ENCODE results near the gene NDRG3.
"Not testable (repeated sequence)": the region's sequence is repeated elsewhere in the genome, so short reads cannot be mapped to it uniquely, and the experiment has no call there.

Gene NDRG3

DNA sequence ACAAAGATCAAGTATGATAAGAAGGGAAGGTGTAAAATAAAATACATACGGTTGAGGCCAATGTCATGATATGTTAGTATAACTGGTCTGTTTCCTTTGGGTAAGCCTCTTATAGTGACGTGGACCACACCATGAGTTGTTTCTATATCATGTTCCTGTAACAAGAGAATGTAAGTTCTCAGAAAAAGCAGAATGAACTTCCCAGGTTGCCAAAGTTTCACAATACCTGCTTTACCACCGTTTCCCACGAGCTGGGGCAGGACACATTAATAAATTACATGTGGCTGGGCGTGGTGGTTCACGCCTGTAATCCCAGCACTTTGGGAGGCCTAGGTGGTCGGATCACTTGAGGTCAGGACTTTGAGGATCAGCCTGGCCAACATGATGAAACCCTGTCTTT, 57.3 kb downstream of the NDRG3 start:
- Histone ChIP-seq H3K4me1 (ENCODE audit: control insufficient read depth in 1 of 2, insufficient read depth in 2 of 2, low read length in 2 of 2) (no peaks in the 10 kb centered on the region), H3K9me3 (ENCODE audit: control insufficient read depth in 1 of 2, low read length in 2 of 2) (no peaks in the 10 kb centered on the region), H3K27me3 (ENCODE audit: low read depth, low read length) (no peaks in the 10 kb centered on the region), H3K36me3 (ENCODE audit: control insufficient read depth in 1 of 2, insufficient read depth in 2 of 2, low read length in 2 of 2) (peaks cover 3 to 42% of the 10 kb centered on the region in 2 donors), H3K4me3 (ENCODE audit: low read depth in 1 of 2, low read length in 2 of 2) (no peak overlapping the region), H3K27ac (ENCODE audit: low read length) (no peak overlapping the region)

- H3K27me3 ChIP-seq (ENCODE audit: low read depth, low read length), result no peaks in the 10 kb centered on the region
- no peak overlapping the region for H3K27ac ChIP-seq (ENCODE audit: low read length)
- peaks cover 3 to 42% of the 10 kb centered on the region in 2 donors for H3K36me3 ChIP-seq (ENCODE audit: control insufficient read depth in 1 of 2, insufficient read depth in 2 of 2, low read length in 2 of 2)
- H3K9me3 ChIP-seq (ENCODE audit: control insufficient read depth in 1 of 2, low read length in 2 of 2), result no peaks in the 10 kb centered on the region
- H3K4me3 ChIP-seq (ENCODE audit: low read depth in 1 of 2, low read length in 2 of 2), result no peak overlapping the region
- no peaks in the 10 kb centered on the region for H3K4me1 ChIP-seq (ENCODE audit: control insufficient read depth in 1 of 2, insufficient read depth in 2 of 2, low read length in 2 of 2)
These were observed 58.0 kb downstream of the NDRG3 start for GRCh38 chr20:36687850-36688249.

DNA sequence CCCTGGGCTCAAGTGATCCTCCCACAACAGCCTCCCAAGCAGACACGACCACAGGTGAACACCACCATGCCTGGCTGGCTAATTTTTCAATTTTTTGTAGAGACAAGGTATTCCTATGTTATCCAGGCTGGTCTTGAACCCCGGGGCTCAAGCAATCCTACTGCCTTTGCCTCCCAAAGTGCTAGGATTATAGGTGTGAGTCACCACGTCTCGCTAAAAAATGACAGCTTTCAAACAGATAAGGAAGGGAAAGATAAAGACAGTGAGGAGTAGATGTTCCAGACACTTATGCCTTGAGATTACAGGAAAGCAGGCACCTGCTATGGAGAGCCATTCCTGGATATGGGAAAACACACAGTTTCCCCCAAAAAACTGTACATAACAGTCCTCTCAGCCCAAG, 58.9 kb downstream of the NDRG3 start:
- Histone ChIP-seq H3K27ac (ENCODE audit: low read length) (no peak overlapping the region), H3K27me3 (ENCODE audit: low read depth, low read length) (no peaks in the 10 kb centered on the region), H3K9me3 (ENCODE audit: control insufficient read depth in 1 of 2, low read length in 2 of 2) (no peaks in the 10 kb centered on the region), H3K36me3 (ENCODE audit: control insufficient read depth in 1 of 2, insufficient read depth in 2 of 2, low read length in 2 of 2) (peaks cover 3 to 46% of the 10 kb centered on the region in 2 donors), H3K4me3 (ENCODE audit: low read depth in 1 of 2, low read length in 2 of 2) (no peak overlapping the region), H3K4me1 (ENCODE audit: control insufficient read depth in 1 of 2, insufficient read depth in 2 of 2, low read length in 2 of 2) (no peaks in the 10 kb centered on the region)

GRCh38 chr20:36686504-36686903, 59.4 kb downstream of the NDRG3 start:
- no peak overlapping the region for H3K4me3 ChIP-seq (ENCODE audit: low read depth in 1 of 2, low read length in 2 of 2)
- H3K36me3 ChIP-seq (ENCODE audit: control insufficient read depth in 1 of 2, insufficient read depth in 2 of 2, low read length in 2 of 2), result peaks cover 3 to 46% of the 10 kb centered on the region in 2 donors
- H3K27me3 ChIP-seq (ENCODE audit: low read depth, low read length), result no peaks in the 10 kb centered on the region
- no peaks in the 10 kb centered on the region for H3K4me1 ChIP-seq (ENCODE audit: control insufficient read depth in 1 of 2, insufficient read depth in 2 of 2, low read length in 2 of 2)
- H3K27ac ChIP-seq (ENCODE audit: low read length), result no peak overlapping the region
- H3K9me3 ChIP-seq (ENCODE audit: control insufficient read depth in 1 of 2, low read length in 2 of 2), result no peaks in the 10 kb centered on the region

DNA sequence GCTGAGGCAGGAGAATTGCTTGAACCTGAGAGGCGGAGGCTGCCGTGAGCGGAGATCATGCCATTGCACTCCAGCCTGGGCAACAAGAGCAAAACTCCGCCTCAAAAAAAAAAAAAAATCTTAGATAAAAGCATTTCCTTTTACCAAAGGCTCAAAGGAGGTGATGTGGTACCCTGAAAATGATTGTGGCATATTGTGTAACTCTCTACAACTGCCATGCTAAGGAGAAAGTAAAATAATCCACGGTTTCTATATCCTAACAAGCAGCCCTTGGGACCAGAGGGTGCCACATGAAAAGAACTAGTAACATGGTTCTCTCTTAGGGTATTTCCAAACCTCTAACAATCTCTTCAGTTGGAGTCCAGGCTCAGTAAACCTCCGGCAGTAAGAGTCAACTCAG, 61.1 kb downstream of the NDRG3 start:
- Histone ChIP-seq H3K27ac (ENCODE audit: low read length) (no peak overlapping the region), H3K4me1 (ENCODE audit: control insufficient read depth in 1 of 2, insufficient read depth in 2 of 2, low read length in 2 of 2) (no peaks in the 10 kb centered on the region), H3K36me3 (ENCODE audit: control insufficient read depth in 1 of 2, insufficient read depth in 2 of 2, low read length in 2 of 2) (peaks cover 11 to 58% of the 10 kb centered on the region in 2 donors)

DNA sequence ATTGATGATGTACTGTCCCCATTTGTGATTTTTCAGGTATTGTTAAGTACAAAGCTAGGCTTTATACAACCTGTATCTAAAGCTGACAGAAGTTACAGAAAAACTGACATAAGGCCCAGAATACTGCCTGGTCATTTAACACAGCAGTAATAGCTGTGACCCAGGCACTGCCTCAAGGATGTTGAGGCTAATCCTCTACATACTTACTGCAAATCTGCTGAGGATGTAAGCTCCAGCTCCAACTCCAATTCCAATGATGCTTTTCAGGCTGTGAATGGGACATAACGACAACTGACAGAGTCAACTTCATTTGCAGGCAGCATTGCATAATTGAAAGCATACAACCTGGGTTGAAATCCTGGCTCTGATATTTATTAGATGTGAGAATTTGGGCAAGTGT, 63.6 kb downstream of the NDRG3 start:
- no peaks in the 10 kb centered on the region for H3K9me3 ChIP-seq (ENCODE audit: control insufficient read depth in 1 of 2, low read length in 2 of 2)

More for the DNA sequence above, 61.1 kb downstream of the NDRG3 start:
- Histone ChIP-seq H3K27me3 (ENCODE audit: low read depth, low read length) (no peaks in the 10 kb centered on the region), H3K4me3 (ENCODE audit: low read depth in 1 of 2, low read length in 2 of 2) (no peak overlapping the region), H3K9me3 (ENCODE audit: control insufficient read depth in 1 of 2, low read length in 2 of 2) (no peaks in the 10 kb centered on the region)

GRCh38 chr20:36677422-36677771, 68.5 kb downstream of the NDRG3 start:
- H3K36me3 ChIP-seq (ENCODE audit: control insufficient read depth in 1 of 2, insufficient read depth in 2 of 2, low read length in 2 of 2), result peaks cover 15 to 29% of the 10 kb centered on the region in 2 donors
- H3K9me3 ChIP-seq (ENCODE audit: control insufficient read depth in 1 of 2, low read length in 2 of 2), result no peaks in the 10 kb centered on the region
- no peaks in the 10 kb centered on the region for H3K27me3 ChIP-seq (ENCODE audit: low read depth, low read length)
- H3K4me3 ChIP-seq (ENCODE audit: low read depth in 1 of 2, low read length in 2 of 2), result no peak overlapping the region
- no peak overlapping the region for H3K27ac ChIP-seq (ENCODE audit: low read length)
- no peaks in the 10 kb centered on the region for H3K4me1 ChIP-seq (ENCODE audit: control insufficient read depth in 1 of 2, insufficient read depth in 2 of 2, low read length in 2 of 2)

More for the DNA sequence above, 63.6 kb downstream of the NDRG3 start:
- Histone ChIP-seq H3K27me3 (ENCODE audit: low read depth, low read length) (no peaks in the 10 kb centered on the region), H3K36me3 (ENCODE audit: control insufficient read depth in 1 of 2, insufficient read depth in 2 of 2, low read length in 2 of 2) (peaks cover 18 to 55% of the 10 kb centered on the region in 2 donors), H3K27ac (ENCODE audit: low read length) (no peak overlapping the region), H3K4me1 (ENCODE audit: control insufficient read depth in 1 of 2, insufficient read depth in 2 of 2, low read length in 2 of 2) (no peaks in the 10 kb centered on the region), H3K4me3 (ENCODE audit: low read depth in 1 of 2, low read length in 2 of 2) (no peak overlapping the region)

GRCh38 chr20:36676701-36677421, 69.0 kb downstream of the NDRG3 start:
- no peak overlapping the region for H3K4me3 ChIP-seq (ENCODE audit: low read depth in 1 of 2, low read length in 2 of 2)
- H3K4me1 ChIP-seq (ENCODE audit: control insufficient read depth in 1 of 2, insufficient read depth in 2 of 2, low read length in 2 of 2), result no peaks in the 10 kb centered on the region
- H3K9me3 ChIP-seq (ENCODE audit: control insufficient read depth in 1 of 2, low read length in 2 of 2), result no peaks in the 10 kb centered on the region
- peaks cover 15 to 27% of the 10 kb centered on the region in 2 donors for H3K36me3 ChIP-seq (ENCODE audit: control insufficient read depth in 1 of 2, insufficient read depth in 2 of 2, low read length in 2 of 2)
- no peaks in the 10 kb centered on the region for H3K27me3 ChIP-seq (ENCODE audit: low read depth, low read length)
- no peak overlapping the region for H3K27ac ChIP-seq (ENCODE audit: low read length)

GRCh38 chr20:36675545-36675944, 70.3 kb downstream of the NDRG3 start:
- H3K9me3 ChIP-seq (ENCODE audit: control insufficient read depth in 1 of 2, low read length in 2 of 2); H3K27me3 ChIP-seq (ENCODE audit: low read depth, low read length); H3K4me1 ChIP-seq (ENCODE audit: control insufficient read depth in 1 of 2, insufficient read depth in 2 of 2, low read length in 2 of 2); H3K27ac ChIP-seq (ENCODE audit: low read length); H3K4me3 ChIP-seq (ENCODE audit: low read depth in 1 of 2, low read length in 2 of 2): not testable (repeated sequence)
- peaks cover 15 to 30% of the 10 kb centered on the region in 2 donors for H3K36me3 ChIP-seq (ENCODE audit: control insufficient read depth in 1 of 2, insufficient read depth in 2 of 2, low read length in 2 of 2)

DNA sequence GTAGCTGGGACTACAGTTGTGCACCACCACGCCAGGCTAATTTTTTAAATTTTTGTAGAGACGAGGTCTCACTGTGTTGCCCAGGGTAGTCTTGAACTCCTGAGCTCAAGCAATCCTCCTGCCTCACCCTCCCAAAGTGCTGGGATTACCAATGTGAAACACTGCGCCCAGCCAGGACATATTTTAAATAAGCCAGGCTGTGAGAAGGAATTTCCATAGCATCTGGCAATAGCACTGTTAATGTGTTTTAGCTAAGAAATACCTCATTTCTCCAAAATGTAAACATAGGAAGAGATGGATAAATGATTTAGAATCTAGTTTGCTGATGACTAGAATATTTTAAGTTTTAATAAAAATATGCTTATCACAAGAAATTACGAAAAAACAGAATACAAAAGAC, 72.9 kb downstream of the NDRG3 start:
- H3K4me1 ChIP-seq (ENCODE audit: control insufficient read depth in 1 of 2, insufficient read depth in 2 of 2, low read length in 2 of 2), result no peaks in the 10 kb centered on the region
- peaks cover 9 to 30% of the 10 kb centered on the region in 2 donors for H3K36me3 ChIP-seq (ENCODE audit: control insufficient read depth in 1 of 2, insufficient read depth in 2 of 2, low read length in 2 of 2)
- no peak overlapping the region for H3K27ac ChIP-seq (ENCODE audit: low read length)
- no peak overlapping the region for H3K4me3 ChIP-seq (ENCODE audit: low read depth in 1 of 2, low read length in 2 of 2)
- no peaks in the 10 kb centered on the region for H3K9me3 ChIP-seq (ENCODE audit: control insufficient read depth in 1 of 2, low read length in 2 of 2)
- no peaks in the 10 kb centered on the region for H3K27me3 ChIP-seq (ENCODE audit: low read depth, low read length)

DNA sequence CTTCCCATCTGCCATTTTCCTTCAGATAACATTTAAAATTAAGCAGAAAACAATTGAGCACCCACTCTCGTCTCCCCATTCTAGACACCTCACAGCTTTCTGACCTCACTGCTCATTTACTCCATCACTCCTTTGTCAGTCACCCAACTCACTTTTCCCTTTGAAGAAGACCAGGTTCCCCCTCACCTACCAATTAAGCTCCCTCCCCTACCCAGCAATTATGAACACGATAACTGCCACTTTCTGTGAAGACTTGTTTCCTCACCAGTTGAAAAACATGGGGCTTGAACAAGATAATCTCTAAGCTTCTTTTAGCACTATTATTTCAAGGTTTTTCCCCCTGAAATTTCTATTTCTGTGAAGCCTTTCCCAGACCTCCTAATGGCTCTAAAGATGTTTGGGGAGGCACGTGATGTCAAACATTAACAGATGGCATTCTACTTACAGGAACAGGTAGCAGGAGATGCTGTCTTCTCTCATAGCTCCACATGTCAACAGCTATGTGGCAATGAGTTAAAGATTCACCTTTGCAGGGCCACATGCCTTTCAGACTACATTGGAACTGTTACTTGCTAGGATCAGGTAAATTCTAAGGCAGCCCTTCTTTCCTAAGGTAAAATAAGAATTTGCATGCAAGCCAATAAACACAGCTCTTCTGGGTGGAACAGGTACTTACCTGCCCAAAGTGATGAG, 75.1 kb downstream of the NDRG3 start:
- Histone ChIP-seq H3K4me3 (ENCODE audit: low read depth in 1 of 2, low read length in 2 of 2) (no peak overlapping the region), H3K27ac (ENCODE audit: low read length) (no peak overlapping the region), H3K27me3 (ENCODE audit: low read depth, low read length) (no peaks in the 10 kb centered on the region), H3K9me3 (ENCODE audit: control insufficient read depth in 1 of 2, low read length in 2 of 2) (no peaks in the 10 kb centered on the region), H3K4me1 (ENCODE audit: control insufficient read depth in 1 of 2, insufficient read depth in 2 of 2, low read length in 2 of 2) (no peaks in the 10 kb centered on the region), H3K36me3 (ENCODE audit: control insufficient read depth in 1 of 2, insufficient read depth in 2 of 2, low read length in 2 of 2) (peaks cover 5 to 31% of the 10 kb centered on the region in 2 donors)

Measured in muscle layer of duodenum (tissue), 2 donors.